ENCODE results near the gene CCDC73. TPM values are rescaled to one million over a fixed set of nuclear protein-coding genes. Genes with fewer than 3 reads are reported as not detected.

CCDC73 gene
- total RNA-seq, 1 donor from 2014 or later, result not detected

GRCh38 chr11:32594272-32594671 lies 200.2 kb downstream of the CCDC73 start:
- peaks cover 4% of the 10 kb centered on the region for H3K4me1 Mint-ChIP-seq
- no peak overlapping the region for H3K27ac Mint-ChIP-seq (ENCODE audit: unreplicated experiment)
- no peaks in the 10 kb centered on the region for H3K27me3 Mint-ChIP-seq (ENCODE audit: low read depth)
- H3K4me3 Mint-ChIP-seq, result no peak overlapping the region
- H3K36me3 Mint-ChIP-seq (ENCODE audit: low read depth), result peaks cover 23% of the 10 kb centered on the region
- H3K9me3 Mint-ChIP-seq, result no peaks in the 10 kb centered on the region
- no peak for TF ChIP-seq CTCF (conservative IDR thresholded peaks at IDR 0.05)
- DNase-seq (ENCODE audit: low read depth, low spot score), result no peak

- no peak overlapping the region for H3K27ac Mint-ChIP-seq (ENCODE audit: unreplicated experiment)
- H3K4me1 Mint-ChIP-seq, result peaks cover 34% of the 10 kb centered on the region
- no peaks in the 10 kb centered on the region for H3K27me3 Mint-ChIP-seq (ENCODE audit: low read depth)
- peak; percentile 41 for TF ChIP-seq CTCF (conservative IDR thresholded peaks at IDR 0.05)
- peaks cover 11% of the 10 kb centered on the region for H3K36me3 Mint-ChIP-seq (ENCODE audit: low read depth)
- DNase-seq (ENCODE audit: low read depth, low spot score), result no peak
- H3K9me3 Mint-ChIP-seq, result no peaks in the 10 kb centered on the region
- peak overlapping the region; percentile 97 for H3K4me3 Mint-ChIP-seq
These were observed 207.8 kb downstream of the CCDC73 start for GRCh38 chr11:32586576-32587190.

DNA sequence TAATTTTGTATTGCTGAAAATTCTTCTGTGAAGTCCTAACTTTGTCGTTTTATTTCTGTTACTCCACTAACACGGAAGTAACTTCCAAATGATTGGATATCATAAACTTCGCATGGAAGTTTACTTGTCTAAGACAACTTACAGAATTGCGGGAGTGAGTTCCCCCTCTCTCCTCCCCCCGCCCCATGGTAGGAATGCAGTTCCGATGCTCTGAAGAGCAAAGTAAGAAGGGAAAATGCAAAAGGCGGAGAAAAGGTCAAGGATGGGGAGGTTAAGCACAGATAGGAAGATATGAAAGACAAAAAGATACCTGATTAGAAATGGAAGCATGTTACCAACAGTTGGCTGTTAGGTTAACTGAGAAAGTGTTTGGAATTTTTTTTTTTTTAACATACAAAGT lies 209.5 kb downstream of the CCDC73 start:
- Mint-ChIP-seq H3K27ac (ENCODE audit: unreplicated experiment) (no peak overlapping the region), H3K9me3 (no peaks in the 10 kb centered on the region), H3K4me1 (peaks cover 34% of the 10 kb centered on the region), H3K36me3 (ENCODE audit: low read depth) (peaks cover 5% of the 10 kb centered on the region), H3K27me3 (ENCODE audit: low read depth) (no peaks in the 10 kb centered on the region), H3K4me3 (peak overlapping the region; percentile 97)
- no peak for DNase-seq (ENCODE audit: low read depth, low spot score)
- TF ChIP-seq CTCF (conservative IDR thresholded peaks at IDR 0.05), result no peak

DNA sequence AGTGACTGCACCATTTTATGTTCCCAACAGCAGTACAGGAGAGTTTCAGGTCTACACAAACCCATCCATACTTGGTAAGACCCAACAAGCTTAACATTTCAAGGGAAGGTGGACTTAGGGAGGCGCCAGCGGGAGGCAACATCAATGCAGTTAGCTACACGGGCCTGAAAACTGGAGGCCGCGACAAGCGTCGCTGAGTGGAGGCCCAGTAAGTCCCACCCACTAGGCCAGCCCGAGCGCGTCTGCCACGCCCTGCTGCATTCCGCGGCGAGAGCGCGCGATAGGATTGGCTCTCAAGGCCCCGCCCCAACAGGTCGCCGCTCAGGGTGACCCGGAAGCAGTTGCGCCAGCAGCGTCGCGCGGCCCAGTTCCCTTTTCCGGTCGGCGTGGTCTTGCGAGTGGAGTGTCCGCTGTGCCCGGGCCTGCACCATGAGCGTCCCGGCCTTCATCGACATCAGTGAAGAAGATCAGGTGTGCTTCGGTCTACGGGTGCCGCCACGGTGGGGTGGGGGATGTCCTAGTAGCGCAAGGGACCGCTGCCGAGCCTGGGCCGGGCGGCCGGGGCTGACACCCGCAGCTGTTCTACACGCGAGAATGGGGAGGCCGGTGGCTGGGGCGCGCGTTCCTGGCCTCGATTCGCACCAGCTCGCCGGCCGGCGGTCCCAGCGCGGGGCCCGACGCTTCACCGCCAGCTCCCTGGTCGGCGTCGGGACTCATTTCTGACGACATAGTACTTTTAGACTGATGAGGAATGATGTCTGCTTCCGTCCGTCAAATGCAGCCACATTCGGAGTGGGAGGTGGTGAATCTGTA lies 210.8 kb downstream of the CCDC73 start, which contains the start of gene EIF3M:
Gene EIF3M (plus strand): TSS at position 373 of the 813 bp plus-strand sequence. CDS start 57 bp downstream, at position 430.
- no peak for TF ChIP-seq CTCF (conservative IDR thresholded peaks at IDR 0.05)
- Mint-ChIP-seq H3K9me3 (no peaks in the 10 kb centered on the region), H3K36me3 (ENCODE audit: low read depth) (peaks cover 3% of the 10 kb centered on the region), H3K27me3 (ENCODE audit: low read depth) (no peaks in the 10 kb centered on the region), H3K4me1 (peaks cover 34% of the 10 kb centered on the region), H3K4me3 (peak within 1 kb of the TSS; percentile 97), H3K27ac (ENCODE audit: unreplicated experiment) (peak within 1 kb of the TSS; percentile 96)
- DNase-seq (ENCODE audit: low read depth, low spot score), result peak; percentile 88

- no peak for DNase-seq (ENCODE audit: low read depth, low spot score)
- Mint-ChIP-seq H3K27me3 (ENCODE audit: low read depth) (peaks cover 3% of the 10 kb centered on the region), H3K4me1 (peaks cover 30% of the 10 kb centered on the region), H3K36me3 (ENCODE audit: low read depth) (no peaks in the 10 kb centered on the region), H3K27ac (ENCODE audit: unreplicated experiment) (no peak overlapping the region), H3K9me3 (no peaks in the 10 kb centered on the region), H3K4me3 (peak overlapping the region; percentile 34)
- no peak for TF ChIP-seq CTCF (conservative IDR thresholded peaks at IDR 0.05)
These were observed 212.9 kb downstream of the CCDC73 start for GRCh38 chr11:32581556-32581955.

Measured in neural crest cell (in vitro differentiated cells).